Thoracic aorta (tissue), 2 donors: ENCODE results near the gene FBXL4. TPM values are rescaled to one million over a fixed set of nuclear protein-coding genes. Genes with fewer than 3 reads are reported as not detected.

Experiments
- ATAC-seq: fragments of 150-250 bp; one replicate; pipeline ENCODE4 v1.8.0; 2017; ENCODE audit warnings: low read depth; ENCODE audit not compliant: insufficient number of reproducible peaks, low FRiP score
- DNase-seq: peaks from one replicate; pipeline ENCODE4 v3.0.0-alpha.2; 2020; ENCODE audit warnings: low spot score
- H3K27ac ChIP-seq, 2 donors: fragments of 200-600 bp; sonication (generic); 1 replicate in 1 of 2; 2 replicates in 1 of 2; pipeline ENCODE4 v1.5.1; 2016; ENCODE audit warnings: mild to moderate bottlenecking in 2 of 2, moderate library complexity in 2 of 2
- H3K27me3 ChIP-seq: fragments of 200-600 bp; sonication (generic); replicated peaks from 2 replicates; pipeline ENCODE4 v1.6.0; 2016; ENCODE audit warnings: mild to moderate bottlenecking; ENCODE audit not compliant: insufficient read depth
- H3K36me3 ChIP-seq: fragments of 200-600 bp; sonication (generic); one replicate; pipeline ENCODE4 v1.5.1; 2016
- H3K4me1 ChIP-seq, 2 donors: fragments of 200-600 bp; sonication (generic); 1 replicate in 1 of 2; 2 replicates in 1 of 2; pipeline versions ENCODE4 v1.5.1 to v1.6.0; 2016; ENCODE audit warnings: low read depth in 2 of 2, mild to moderate bottlenecking in 1 of 2; ENCODE audit not compliant: control insufficient read depth in 1 of 2
- H3K4me3 ChIP-seq: fragments of 200-600 bp; sonication (generic); 2 replicates; pipeline ENCODE4 v1.5.1; 2016; ENCODE audit warnings: mild to moderate bottlenecking
- H3K9me3 ChIP-seq: fragments of 200-600 bp; sonication (generic); 2 replicates; pipeline ENCODE4 v1.5.1; 2016
- total RNA-seq, 2 donors: library from RNA; depleted of rRNA; stranded (reverse); fragments of >200 nt; gene quantifications; one replicate each; pipeline versions ENCODE4 v1.1.0 to v1.2.3, GENCODE V29; 2016
- TF ChIP-seq, protein P1 (sequence below): fragments of 200-600 bp; sonication (generic); IDR thresholded peaks from one replicate; pipeline ENCODE4 v1.5.1; 2019; ENCODE audit warnings: antibody characterized with exemption

FBXL4 gene
- total RNA-seq, 2 donors from 2014 or later: 18.3 to 31.7 TPM

DNA sequence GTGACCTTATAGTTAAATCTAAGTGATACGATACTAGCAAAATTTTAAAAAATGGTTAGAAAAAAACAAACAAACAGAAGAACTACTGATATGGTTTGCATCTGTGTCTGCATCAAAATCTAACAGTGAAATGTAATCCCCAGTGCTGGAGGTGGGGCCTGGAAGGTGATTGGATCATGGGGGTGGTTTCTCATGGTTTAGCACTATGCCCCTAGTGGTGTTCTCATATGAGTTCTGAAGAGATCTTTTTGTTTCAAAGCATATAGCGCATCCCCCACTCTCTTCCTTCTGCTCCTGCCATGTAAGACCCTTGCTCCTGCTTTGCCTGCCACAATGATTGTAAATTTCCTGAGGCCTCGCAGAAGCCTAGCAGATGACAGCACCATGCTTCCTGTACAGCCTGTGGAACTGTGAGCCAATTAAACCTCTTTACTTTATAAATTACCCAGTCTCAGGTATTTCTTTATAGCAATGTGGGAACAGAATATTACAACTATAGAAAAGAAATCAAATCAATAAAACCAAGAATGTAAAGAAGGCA lies 5.4 kb downstream of the FBXL4 start:
- H3K4me3 ChIP-seq: no peak overlapping the region
- peaks cover 16 to 21% of the 10 kb centered on the region in 2 donors for H3K4me1 ChIP-seq
- no peaks in the 10 kb centered on the region for H3K36me3 ChIP-seq
- H3K27ac ChIP-seq: no peak overlapping the region
- H3K9me3 ChIP-seq: peaks cover 4% of the 10 kb centered on the region
- no peak for ATAC-seq
- H3K27me3 ChIP-seq: no peaks in the 10 kb centered on the region
- DNase-seq: no peak
- TF ChIP-seq, protein P1, sequence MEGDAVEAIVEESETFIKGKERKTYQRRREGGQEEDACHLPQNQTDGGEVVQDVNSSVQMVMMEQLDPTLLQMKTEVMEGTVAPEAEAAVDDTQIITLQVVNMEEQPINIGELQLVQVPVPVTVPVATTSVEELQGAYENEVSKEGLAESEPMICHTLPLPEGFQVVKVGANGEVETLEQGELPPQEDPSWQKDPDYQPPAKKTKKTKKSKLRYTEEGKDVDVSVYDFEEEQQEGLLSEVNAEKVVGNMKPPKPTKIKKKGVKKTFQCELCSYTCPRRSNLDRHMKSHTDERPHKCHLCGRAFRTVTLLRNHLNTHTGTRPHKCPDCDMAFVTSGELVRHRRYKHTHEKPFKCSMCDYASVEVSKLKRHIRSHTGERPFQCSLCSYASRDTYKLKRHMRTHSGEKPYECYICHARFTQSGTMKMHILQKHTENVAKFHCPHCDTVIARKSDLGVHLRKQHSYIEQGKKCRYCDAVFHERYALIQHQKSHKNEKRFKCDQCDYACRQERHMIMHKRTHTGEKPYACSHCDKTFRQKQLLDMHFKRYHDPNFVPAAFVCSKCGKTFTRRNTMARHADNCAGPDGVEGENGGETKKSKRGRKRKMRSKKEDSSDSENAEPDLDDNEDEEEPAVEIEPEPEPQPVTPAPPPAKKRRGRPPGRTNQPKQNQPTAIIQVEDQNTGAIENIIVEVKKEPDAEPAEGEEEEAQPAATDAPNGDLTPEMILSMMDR: no peak

DNA sequence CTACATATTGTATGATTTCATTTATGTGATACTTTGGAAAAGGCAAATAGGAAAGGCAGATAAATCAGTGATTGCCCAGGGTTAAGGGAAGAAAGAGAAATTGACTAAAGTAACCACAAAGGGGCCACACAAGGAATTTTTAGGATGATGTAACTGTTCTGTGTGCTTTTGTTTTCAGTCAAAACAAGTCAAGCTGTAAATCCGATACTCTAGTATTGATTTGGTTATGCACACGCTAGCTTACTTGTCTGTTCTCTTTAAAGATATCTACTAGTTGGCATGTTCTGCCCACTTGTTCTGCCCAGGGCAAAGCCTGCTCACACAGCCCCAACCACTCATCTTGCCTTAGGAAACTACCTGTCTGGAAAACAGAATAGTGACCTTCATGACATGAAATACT lies 6.4 kb downstream of the FBXL4 start:
- ATAC-seq (no peak), DNase-seq (no peak)
- H3K4me3 ChIP-seq: no peak overlapping the region
- H3K27ac ChIP-seq: no peak overlapping the region
- peaks cover 4% of the 10 kb centered on the region for H3K9me3 ChIP-seq
- H3K36me3 ChIP-seq: no peaks in the 10 kb centered on the region
- H3K27me3 ChIP-seq: no peaks in the 10 kb centered on the region
- TF ChIP-seq, protein P1: no peak
- H3K4me1 ChIP-seq: peaks cover 15 to 20% of the 10 kb centered on the region in 2 donors

DNA sequence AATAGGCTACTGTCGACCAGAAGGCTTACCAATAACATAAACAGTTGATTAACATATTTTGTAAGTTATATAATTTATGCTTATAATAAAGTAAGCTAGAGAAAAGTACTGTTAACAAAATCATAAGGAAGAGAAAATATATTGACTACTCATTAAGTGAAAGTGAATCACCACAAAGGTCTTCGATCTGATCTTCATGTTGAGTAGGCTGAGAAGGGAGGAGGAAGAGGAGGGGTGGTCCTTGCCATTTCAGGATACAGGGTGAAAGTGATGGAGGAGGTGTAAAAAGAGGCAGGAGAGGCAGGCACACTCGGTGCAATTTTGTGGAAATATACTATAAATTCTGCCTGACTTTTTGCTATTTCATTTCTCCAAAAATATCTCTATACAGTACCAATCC lies 10.4 kb downstream of the FBXL4 start:
- no peak overlapping the region for H3K27ac ChIP-seq
- no peaks in the 10 kb centered on the region for H3K36me3 ChIP-seq
- H3K27me3 ChIP-seq: no peaks in the 10 kb centered on the region
- DNase-seq (no peak), ATAC-seq (no peak)
- H3K4me1 ChIP-seq: peaks cover 0 to 6% of the 10 kb centered on the region in 2 donors
- H3K9me3 ChIP-seq: peaks cover 4% of the 10 kb centered on the region
- TF ChIP-seq, protein P1: no peak
- no peak overlapping the region for H3K4me3 ChIP-seq

DNA sequence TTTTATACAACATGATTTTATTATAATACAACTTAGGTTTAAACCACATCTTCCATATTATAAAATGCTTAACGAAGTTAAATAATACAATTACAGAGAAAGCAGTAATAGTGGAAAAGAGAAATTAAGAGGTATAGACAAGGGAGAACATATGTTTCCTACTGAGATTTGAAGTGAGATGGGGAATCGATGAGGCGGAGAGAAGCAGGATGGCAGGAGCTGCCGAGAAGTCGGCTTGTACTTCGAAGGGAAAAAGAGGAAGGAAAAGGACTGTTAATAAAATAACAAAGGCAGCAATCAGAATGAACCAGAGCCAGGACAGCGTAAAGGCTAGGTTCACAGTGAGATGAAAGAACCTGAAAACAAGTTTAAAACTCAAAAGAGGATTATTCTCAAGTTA lies 15.4 kb downstream of the FBXL4 start:
- Histone ChIP-seq H3K9me3 (no peaks in the 10 kb centered on the region), H3K4me3 (peak overlapping the region; percentile 1), H3K27me3 (no peaks in the 10 kb centered on the region), H3K36me3 (no peaks in the 10 kb centered on the region), H3K27ac (no peak overlapping the region), H3K4me1 (peaks cover 22 to 25% of the 10 kb centered on the region in 2 donors)
- ATAC-seq (no peak), DNase-seq (no peak)
- TF ChIP-seq, protein P1: no peak

DNA sequence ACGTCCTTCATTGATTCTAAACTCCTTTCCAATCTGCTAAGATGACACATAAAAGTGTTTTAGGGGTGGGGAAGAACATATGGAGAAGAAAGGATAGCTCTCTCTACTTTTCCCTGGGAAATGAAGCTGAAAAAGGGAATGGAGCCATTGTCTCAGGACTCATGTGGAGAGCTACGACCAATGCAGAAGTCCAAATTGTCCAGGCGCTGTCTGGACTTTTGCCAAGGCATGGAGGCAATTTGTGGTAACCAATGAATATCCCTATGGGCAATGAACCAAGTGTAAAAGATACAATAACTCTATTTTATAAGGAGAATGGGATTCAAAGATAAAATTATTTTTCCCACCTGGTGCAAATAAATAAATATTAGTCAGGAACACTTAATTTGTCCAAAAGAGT lies 16.1 kb downstream of the FBXL4 start:
- DNase-seq: no peak
- no peaks in the 10 kb centered on the region for H3K27me3 ChIP-seq
- TF ChIP-seq, protein P1: no peak
- no peaks in the 10 kb centered on the region for H3K36me3 ChIP-seq
- no peak overlapping the region for H3K27ac ChIP-seq
- H3K4me3 ChIP-seq: no peak overlapping the region
- peaks cover 23 to 28% of the 10 kb centered on the region in 2 donors for H3K4me1 ChIP-seq
- ATAC-seq: no peak
- H3K9me3 ChIP-seq: no peaks in the 10 kb centered on the region
